Neural progenitor cell (in vitro differentiated cells): ENCODE results near the gene RNF187. TPM values are rescaled to one million over a fixed set of nuclear protein-coding genes. Genes with fewer than 3 reads are reported as not detected.

Source experiments
- DNase-seq: peaks from one replicate; pipeline ENCODE4 v3.0.0-alpha.2; 2016; ENCODE audit warnings: low spot score
- H2AFZ ChIP-seq: fragments of 200-600 bp; sonication (generic); replicated peaks from 2 replicates; pipeline ENCODE4 v1.6.1; 2016; ENCODE audit warnings: antibody characterized with exemption
- H3F3A ChIP-seq: fragments of 200-600 bp; sonication (generic); 2 replicates; pipeline ENCODE4 v1.6.1; 2016; ENCODE audit warnings: antibody characterized with exemption, low read depth
- H3K27ac ChIP-seq: fragments of 200-600 bp; sonication (generic); 2 replicates; pipeline ENCODE4 v1.5.1; 2016; ENCODE audit warnings: mild to moderate bottlenecking
- H3K27me3 ChIP-seq: fragments of 200-600 bp; sonication (generic); 2 replicates; pipeline ENCODE4 v1.6.1; 2016; ENCODE audit warnings: mild to moderate bottlenecking, moderate library complexity
- H3K36me3 ChIP-seq: fragments of 200-600 bp; sonication (generic); 2 replicates; pipeline ENCODE4 v1.5.1; 2016
- H3K4me1 ChIP-seq: fragments of 200-600 bp; sonication (generic); 2 replicates; pipeline ENCODE4 v1.6.1; 2016; ENCODE audit warnings: mixed run types
- H3K4me2 ChIP-seq: fragments of 200-600 bp; sonication (generic); 2 replicates; pipeline ENCODE4 v1.6.1; 2016
- H3K4me3 ChIP-seq: fragments of 200-600 bp; sonication (generic); 2 replicates; pipeline ENCODE4 v1.5.1; 2016
- H3K79me2 ChIP-seq: fragments of 200-600 bp; sonication (generic); 2 replicates; pipeline ENCODE4 v1.6.1; 2016; ENCODE audit warnings: low read depth
- H3K9ac ChIP-seq: fragments of 200-600 bp; sonication (generic); 2 replicates; pipeline ENCODE4 v1.6.1; 2016
- H3K9me3 ChIP-seq: fragments of 200-600 bp; sonication (generic); 2 replicates; pipeline ENCODE4 v1.5.1; 2016; ENCODE audit warnings: low read depth
- H4K20me1 ChIP-seq: fragments of 200-600 bp; sonication (generic); 2 replicates; pipeline ENCODE4 v1.6.1; 2016; ENCODE audit warnings: low read depth
- H3K27ac Mint-ChIP-seq: 3 replicates; pipeline ENCODE4 v1.8.0; 2021; ENCODE audit warnings: mixed read lengths
- H3K27me3 Mint-ChIP-seq: 2 replicates; pipeline ENCODE4 v1.8.0; 2022; ENCODE audit warnings: low read depth, mild to moderate bottlenecking, inconsistent platforms, moderate library complexity, mixed read lengths; ENCODE audit not compliant: insufficient read depth
- H3K36me3 Mint-ChIP-seq: 3 replicates; pipeline ENCODE4 v1.8.0; 2021; ENCODE audit warnings: mixed read lengths
- H3K4me1 Mint-ChIP-seq: 3 replicates; pipeline ENCODE4 v1.8.0; 2021; ENCODE audit warnings: mixed read lengths
- H3K4me3 Mint-ChIP-seq: 3 replicates; pipeline ENCODE4 v1.8.0; 2021; ENCODE audit warnings: mild to moderate bottlenecking, moderate library complexity, mixed read lengths
- H3K9me3 Mint-ChIP-seq: 3 replicates; pipeline ENCODE4 v1.8.0; 2020; ENCODE audit warnings: mixed read lengths
- CTCF ChIP-seq: fragments of 200-600 bp; sonication (generic); IDR thresholded peaks from 2 replicates; pipeline ENCODE4 v1.5.1; 2017; ENCODE audit warnings: antibody characterized with exemption, mild to moderate bottlenecking
- EZH2 ChIP-seq: fragments of 200-600 bp; sonication (generic); IDR thresholded peaks from 2 replicates; pipeline ENCODE4 v1.6.1; 2017; ENCODE audit warnings: antibody characterized with exemption, mild to moderate bottlenecking, moderate library complexity
- EZH2phosphoT487 ChIP-seq: fragments of 200-600 bp; sonication (generic); IDR thresholded peaks from 2 replicates; pipeline ENCODE4 v1.6.1; 2017; ENCODE audit warnings: antibody characterized with exemption
- total RNA-seq: library from RNA; depleted of rRNA; stranded (reverse); fragments of >200 nt; gene quantifications from 2 replicates; pipeline ENCODE4 v1.2.3, GENCODE V29; 2015; ENCODE audit warnings: low replicate concordance

RNF187 gene
- total RNA-seq, 1 donor from 2014 or later = 16.1 TPM

- Mint-ChIP-seq H3K9me3 (no peaks in the 10 kb centered on the region), H3K27me3 (peaks cover 22% of the 10 kb centered on the region), H3K27ac (no peak overlapping the region), H3K36me3 (no peaks in the 10 kb centered on the region), H3K4me3 (no peak overlapping the region), H3K4me1 (peaks cover 10% of the 10 kb centered on the region)
- Histone ChIP-seq H3K79me2 (no peaks in the 10 kb centered on the region), H3K9me3 (no peaks in the 10 kb centered on the region), H3K36me3 (no peaks in the 10 kb centered on the region), H3K4me1 (peaks cover 7% of the 10 kb centered on the region), H2AFZ (no peak overlapping the region), H3K4me3 (no peak overlapping the region), H3F3A (peaks cover 13% of the 10 kb centered on the region), H3K27me3 (peaks cover 97% of the 10 kb centered on the region), H3K9ac (no peak overlapping the region), H3K4me2 (no peak overlapping the region), H4K20me1 (peaks cover 5% of the 10 kb centered on the region), H3K27ac (no peak overlapping the region)
- TF ChIP-seq EZH2 = no peak
- TF ChIP-seq EZH2phosphoT487 = no peak
- no peak for TF ChIP-seq CTCF
- DNase-seq = no peak
Measured at GRCh38 chr1:228440761-228441500, 46.3 kb upstream of the RNF187 start.

DNA sequence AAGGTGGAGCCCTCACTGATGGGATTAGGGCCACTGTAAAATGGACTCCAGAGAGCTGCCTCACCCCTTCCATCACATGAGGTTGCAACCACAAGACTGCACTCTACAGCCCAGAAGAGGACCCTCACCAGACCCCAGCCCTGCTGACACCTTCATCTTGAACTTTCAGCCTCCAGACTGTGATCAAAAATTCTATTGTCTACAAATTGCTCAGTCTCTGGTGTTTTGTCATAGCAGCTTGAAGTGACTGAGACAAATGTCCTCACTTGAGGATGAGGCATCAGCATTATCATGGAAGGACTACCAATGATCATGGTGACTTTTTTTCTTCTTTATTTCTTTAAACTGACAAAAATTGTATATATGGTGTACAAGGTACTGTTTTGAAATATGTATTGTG lies 43.8 kb upstream of the RNF187 start:
- Histone ChIP-seq H3K27me3 (peaks cover 99% of the 10 kb centered on the region), H3K9ac (no peak overlapping the region), H3K79me2 (no peaks in the 10 kb centered on the region), H3K27ac (no peak overlapping the region), H3K9me3 (no peaks in the 10 kb centered on the region), H3K4me1 (peaks cover 14% of the 10 kb centered on the region), H3K36me3 (no peaks in the 10 kb centered on the region), H2AFZ (no peak overlapping the region), H4K20me1 (peaks cover 5% of the 10 kb centered on the region), H3F3A (peaks cover 24% of the 10 kb centered on the region), H3K4me2 (no peak overlapping the region), H3K4me3 (no peak overlapping the region)
- H3K27me3 Mint-ChIP-seq = peaks cover 25% of the 10 kb centered on the region
- peaks cover 15% of the 10 kb centered on the region for H3K4me1 Mint-ChIP-seq
- H3K9me3 Mint-ChIP-seq = no peaks in the 10 kb centered on the region
- H3K36me3 Mint-ChIP-seq = no peaks in the 10 kb centered on the region
- TF ChIP-seq CTCF (no peak), EZH2phosphoT487 (no peak), EZH2 (no peak)
- no peak overlapping the region for H3K4me3 Mint-ChIP-seq
- DNase-seq = no peak
- no peak overlapping the region for H3K27ac Mint-ChIP-seq

DNA sequence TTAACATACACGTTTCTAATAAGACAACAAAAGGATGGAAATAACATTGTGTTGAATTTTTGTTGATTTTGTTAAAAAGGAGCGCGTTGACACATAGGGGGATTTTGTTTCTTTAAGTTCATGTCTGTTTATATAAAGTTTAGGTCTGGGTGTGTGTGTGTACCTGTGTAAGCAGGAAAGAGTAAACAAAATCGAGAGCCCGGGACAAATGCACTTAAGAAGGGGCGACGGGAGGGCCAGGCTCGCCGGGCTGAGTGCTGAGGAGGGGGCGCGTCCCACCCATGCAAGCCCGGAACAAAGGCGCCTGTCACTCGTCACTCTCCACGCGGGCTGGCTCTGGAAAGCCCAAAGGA lies 41.7 kb upstream of the RNF187 start:
- Mint-ChIP-seq H3K27me3 (peaks cover 24% of the 10 kb centered on the region), H3K4me3 (peak overlapping the region; percentile 87), H3K36me3 (no peaks in the 10 kb centered on the region), H3K4me1 (peaks cover 15% of the 10 kb centered on the region), H3K27ac (no peak overlapping the region), H3K9me3 (no peaks in the 10 kb centered on the region)
- Histone ChIP-seq H3K36me3 (no peaks in the 10 kb centered on the region), H3F3A (peaks cover 24% of the 10 kb centered on the region), H3K4me3 (peak overlapping the region; percentile 53), H3K9ac (no peak overlapping the region), H3K4me1 (peaks cover 14% of the 10 kb centered on the region), H3K4me2 (peak overlapping the region; percentile 85), H2AFZ (peak overlapping the region; percentile 95), H3K79me2 (no peaks in the 10 kb centered on the region), H3K27me3 (peaks cover 86% of the 10 kb centered on the region), H3K27ac (no peak overlapping the region), H4K20me1 (peaks cover 5% of the 10 kb centered on the region), H3K9me3 (no peaks in the 10 kb centered on the region)
- TF ChIP-seq EZH2 (peak; percentile 53), EZH2phosphoT487 (no peak)
- DNase-seq = no peak
